B cell (primary cell): Measurements from ENCODE around the gene FAAH.

ENCODE experiments used
- EZH2 ChIP-seq: IDR thresholded peaks from 2 replicates; pipeline ENCODE4 v1.6.1; 2012; ENCODE audit warnings: borderline replicate concordance, low read depth, mild to moderate bottlenecking, moderate library complexity, low read length; ENCODE audit not compliant: insufficient read depth, poor library complexity, severe bottlenecking
- TF ChIP-seq, protein P1 (sequence below): fragments of 200-600 bp; IDR thresholded peaks from one replicate; pipeline ENCODE4 v1.8.0; 2022; ENCODE audit warnings: antibody characterized with exemption, mild to moderate bottlenecking

DNA sequence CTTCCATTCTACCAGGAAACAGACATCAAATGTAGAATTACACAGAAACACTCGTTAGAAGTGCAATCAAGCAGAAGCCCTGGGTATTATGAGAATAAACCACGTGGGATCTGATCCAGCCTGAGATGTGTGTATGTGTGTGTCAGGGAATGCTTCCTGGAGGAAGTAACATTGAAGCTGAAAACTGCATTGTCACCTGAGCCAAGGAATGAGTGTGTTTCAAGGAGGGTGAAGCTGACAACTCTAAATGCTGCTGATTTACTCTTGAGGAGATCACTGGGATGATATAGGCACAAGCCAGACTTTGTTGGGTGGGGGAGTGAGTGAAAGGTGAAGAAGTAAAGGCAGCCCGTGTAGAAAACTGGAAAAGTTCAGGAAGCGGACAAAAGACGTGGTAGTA lies 27.6 kb downstream of the FAAH start:
- TF ChIP-seq EZH2 = no peak
- TF ChIP-seq, protein P1, sequence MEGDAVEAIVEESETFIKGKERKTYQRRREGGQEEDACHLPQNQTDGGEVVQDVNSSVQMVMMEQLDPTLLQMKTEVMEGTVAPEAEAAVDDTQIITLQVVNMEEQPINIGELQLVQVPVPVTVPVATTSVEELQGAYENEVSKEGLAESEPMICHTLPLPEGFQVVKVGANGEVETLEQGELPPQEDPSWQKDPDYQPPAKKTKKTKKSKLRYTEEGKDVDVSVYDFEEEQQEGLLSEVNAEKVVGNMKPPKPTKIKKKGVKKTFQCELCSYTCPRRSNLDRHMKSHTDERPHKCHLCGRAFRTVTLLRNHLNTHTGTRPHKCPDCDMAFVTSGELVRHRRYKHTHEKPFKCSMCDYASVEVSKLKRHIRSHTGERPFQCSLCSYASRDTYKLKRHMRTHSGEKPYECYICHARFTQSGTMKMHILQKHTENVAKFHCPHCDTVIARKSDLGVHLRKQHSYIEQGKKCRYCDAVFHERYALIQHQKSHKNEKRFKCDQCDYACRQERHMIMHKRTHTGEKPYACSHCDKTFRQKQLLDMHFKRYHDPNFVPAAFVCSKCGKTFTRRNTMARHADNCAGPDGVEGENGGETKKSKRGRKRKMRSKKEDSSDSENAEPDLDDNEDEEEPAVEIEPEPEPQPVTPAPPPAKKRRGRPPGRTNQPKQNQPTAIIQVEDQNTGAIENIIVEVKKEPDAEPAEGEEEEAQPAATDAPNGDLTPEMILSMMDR = no peak
